MM.1S (cell line): ENCODE measurements around the gene PLEKHA7.

Experiments
- DNase-seq: peaks from one replicate; pipeline ENCODE4 v3.0.0-alpha.2; 2015
- H2AFZ ChIP-seq: fragments of 300-600 bp; sonication (generic); 2 replicates; pipeline ENCODE4 v1.6.0; 2016; ENCODE audit warnings: antibody characterized with exemption, low read length
- H3F3A ChIP-seq: fragments of 300-600 bp; sonication (generic); 2 replicates; pipeline ENCODE4 v1.6.1; 2016; ENCODE audit warnings: mild to moderate bottlenecking, antibody characterized with exemption, low read length, moderate library complexity, mixed read lengths; ENCODE audit not compliant: insufficient read depth
- H3K27ac ChIP-seq: fragments of 300-600 bp; sonication (generic); 2 replicates; pipeline ENCODE4 v1.5.1; 2016; ENCODE audit warnings: mild to moderate bottlenecking, low read length
- H3K27me3 ChIP-seq: fragments of 300-600 bp; sonication (generic); replicated peaks from 2 replicates; pipeline ENCODE4 v1.6.0; 2016; ENCODE audit warnings: low read length; ENCODE audit not compliant: insufficient read depth
- H3K36me3 ChIP-seq: fragments of 300-600 bp; sonication (generic); replicated peaks from 2 replicates; pipeline ENCODE4 v1.6.1; 2016; ENCODE audit warnings: mild to moderate bottlenecking, low read length, mixed read lengths; ENCODE audit not compliant: insufficient read depth
- H3K4me1 ChIP-seq: fragments of 300-600 bp; sonication (generic); 2 replicates; pipeline ENCODE4 v1.6.1; 2016; ENCODE audit warnings: low read length, mixed read lengths
- H3K4me2 ChIP-seq: fragments of 300-600 bp; sonication (generic); 2 replicates; pipeline ENCODE4 v1.6.0; 2016; ENCODE audit warnings: low read depth, low read length
- H3K4me3 ChIP-seq: fragments of 300-600 bp; sonication (generic); 2 replicates; pipeline ENCODE4 v1.5.1; 2016; ENCODE audit warnings: low read length, mixed read lengths
- H3K79me2 ChIP-seq: fragments of 300-600 bp; sonication (generic); 2 replicates; pipeline ENCODE4 v1.6.1; 2016; ENCODE audit warnings: mixed run types, low read length, mixed read lengths
- H3K9ac ChIP-seq: fragments of 300-600 bp; sonication (generic); 2 replicates; pipeline ENCODE4 v1.6.1; 2016; ENCODE audit warnings: low read length, mixed read lengths
- H3K9me2 ChIP-seq: fragments of 300-600 bp; sonication (generic); replicated peaks from 2 replicates; pipeline ENCODE4 v1.6.1; 2016; ENCODE audit warnings: mild to moderate bottlenecking, low read length, mixed read lengths; ENCODE audit not compliant: insufficient read depth
- H3K9me3 ChIP-seq: fragments of 300-600 bp; sonication (generic); replicated peaks from 2 replicates; pipeline ENCODE4 v1.6.1; 2016; ENCODE audit warnings: mild to moderate bottlenecking, low read length, mixed read lengths; ENCODE audit not compliant: insufficient read depth
- H4K20me1 ChIP-seq: fragments of 300-600 bp; sonication (generic); 2 replicates; pipeline ENCODE4 v1.6.1; 2016; ENCODE audit warnings: mild to moderate bottlenecking, low read length, moderate library complexity, mixed read lengths; ENCODE audit not compliant: insufficient read depth
- EZH2 ChIP-seq: fragments of 300-600 bp; sonication (generic); optimal IDR thresholded peaks from 2 replicates; pipeline ENCODE3; 2017; ENCODE audit warnings: low read depth, mild to moderate bottlenecking, antibody characterized with exemption, low read length, mixed read lengths
- EZH2phosphoT487 ChIP-seq: fragments of 300-600 bp; sonication (generic); IDR thresholded peaks from 2 replicates; pipeline ENCODE4 v1.6.1; 2018; ENCODE audit warnings: antibody characterized with exemption, low read length
- TF ChIP-seq, protein P1 (sequence below): fragments of 300-600 bp; sonication (generic); IDR thresholded peaks from 2 replicates; pipeline ENCODE4 v1.5.1; 2016; ENCODE audit warnings: antibody characterized with exemption, low read length, mixed read lengths

PLEKHA7 gene

DNA sequence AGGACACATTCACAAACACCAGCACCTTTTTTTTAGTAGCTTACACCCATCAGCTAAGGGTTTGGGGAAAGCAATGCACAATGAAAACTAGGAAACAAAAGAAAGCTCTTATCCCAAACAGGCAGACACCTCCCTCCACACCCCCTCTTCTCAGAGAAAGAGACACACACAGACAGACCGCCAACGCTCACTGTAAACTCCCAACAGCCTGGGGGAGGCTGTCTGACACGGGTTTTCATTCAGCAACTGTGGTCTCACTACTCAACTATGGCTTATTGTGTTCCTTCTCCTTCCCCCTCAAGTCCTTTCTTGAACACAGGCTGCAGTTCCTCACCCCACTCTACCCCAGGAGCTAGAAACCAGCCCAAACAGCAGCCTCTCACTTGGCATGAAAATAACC lies 152.4 kb downstream of the PLEKHA7 start:
- Histone ChIP-seq H3K9ac (no peak overlapping the region), H2AFZ (no peak overlapping the region), H3K79me2 (peaks cover 68% of the 10 kb centered on the region), H3K36me3 (no peaks in the 10 kb centered on the region; the same call in 1 of the 2 replicates), H3K4me3 (no peak overlapping the region), H3K9me3 (no peaks in the 10 kb centered on the region), H3K27me3 (no peaks in the 10 kb centered on the region), H3F3A (no peaks in the 10 kb centered on the region), H3K9me2 (no peaks in the 10 kb centered on the region), H4K20me1 (no peaks in the 10 kb centered on the region), H3K4me1 (no peaks in the 10 kb centered on the region), H3K27ac (no peak overlapping the region), H3K4me2 (no peak overlapping the region)
- no peak for TF ChIP-seq EZH2
- TF ChIP-seq, protein P1, sequence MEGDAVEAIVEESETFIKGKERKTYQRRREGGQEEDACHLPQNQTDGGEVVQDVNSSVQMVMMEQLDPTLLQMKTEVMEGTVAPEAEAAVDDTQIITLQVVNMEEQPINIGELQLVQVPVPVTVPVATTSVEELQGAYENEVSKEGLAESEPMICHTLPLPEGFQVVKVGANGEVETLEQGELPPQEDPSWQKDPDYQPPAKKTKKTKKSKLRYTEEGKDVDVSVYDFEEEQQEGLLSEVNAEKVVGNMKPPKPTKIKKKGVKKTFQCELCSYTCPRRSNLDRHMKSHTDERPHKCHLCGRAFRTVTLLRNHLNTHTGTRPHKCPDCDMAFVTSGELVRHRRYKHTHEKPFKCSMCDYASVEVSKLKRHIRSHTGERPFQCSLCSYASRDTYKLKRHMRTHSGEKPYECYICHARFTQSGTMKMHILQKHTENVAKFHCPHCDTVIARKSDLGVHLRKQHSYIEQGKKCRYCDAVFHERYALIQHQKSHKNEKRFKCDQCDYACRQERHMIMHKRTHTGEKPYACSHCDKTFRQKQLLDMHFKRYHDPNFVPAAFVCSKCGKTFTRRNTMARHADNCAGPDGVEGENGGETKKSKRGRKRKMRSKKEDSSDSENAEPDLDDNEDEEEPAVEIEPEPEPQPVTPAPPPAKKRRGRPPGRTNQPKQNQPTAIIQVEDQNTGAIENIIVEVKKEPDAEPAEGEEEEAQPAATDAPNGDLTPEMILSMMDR: no peak
- no peak for TF ChIP-seq EZH2phosphoT487
- DNase-seq: no peak

DNA sequence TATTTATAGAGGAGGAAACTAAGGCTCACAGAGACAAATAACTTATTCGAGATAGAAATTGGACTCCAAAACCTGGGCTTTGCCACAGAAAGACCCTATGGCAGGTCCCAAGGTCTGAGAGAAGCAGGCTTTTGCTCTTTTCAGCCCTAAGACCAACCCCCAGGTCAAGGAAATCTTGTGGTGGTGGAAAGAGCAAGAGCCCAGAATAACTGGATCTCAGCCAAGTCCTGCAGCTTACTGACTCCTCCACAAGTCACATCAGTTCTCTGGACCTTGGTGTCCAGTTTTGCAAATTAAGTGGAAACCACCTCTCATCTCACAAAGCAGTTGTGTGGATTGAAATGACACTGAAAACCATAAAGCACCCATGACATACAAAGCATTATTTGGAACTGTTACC lies 153.6 kb downstream of the PLEKHA7 start:
- no peaks in the 10 kb centered on the region for H3K27me3 ChIP-seq

DNA sequence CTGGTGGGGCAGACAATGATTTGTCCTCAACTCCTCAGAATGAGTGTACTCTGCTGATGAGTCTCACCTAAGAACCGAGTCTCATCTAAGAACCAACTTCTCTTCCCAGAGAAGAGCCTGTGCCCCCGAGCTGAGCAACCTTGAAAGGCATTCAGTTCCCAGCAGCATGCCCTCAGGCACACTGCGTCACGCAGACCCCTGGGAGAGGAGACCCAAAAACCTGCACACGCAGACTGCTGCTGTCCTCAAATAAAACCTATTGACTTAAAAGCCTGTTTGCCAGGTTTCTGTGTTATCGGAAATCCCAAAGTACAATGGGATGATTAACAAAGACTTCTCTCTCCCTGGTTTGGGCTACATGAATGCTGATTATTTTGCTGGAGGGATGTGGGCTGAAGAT lies 154.6 kb downstream of the PLEKHA7 start:
- peaks cover 2% of the 10 kb centered on the region; the same call in 1 of the 2 replicates for H3K36me3 ChIP-seq
- no peaks in the 10 kb centered on the region for H3K4me1 ChIP-seq
- H3K79me2 ChIP-seq: peaks cover 74% of the 10 kb centered on the region
- TF ChIP-seq EZH2: no peak
- TF ChIP-seq, protein P1: no peak
- no peak for TF ChIP-seq EZH2phosphoT487
- H3K4me2 ChIP-seq: no peak overlapping the region
- DNase-seq: no peak
- no peaks in the 10 kb centered on the region for H3K27me3 ChIP-seq
- no peaks in the 10 kb centered on the region for H3K9me3 ChIP-seq
- H3F3A ChIP-seq: no peaks in the 10 kb centered on the region
- no peaks in the 10 kb centered on the region for H3K9me2 ChIP-seq
- no peak overlapping the region for H2AFZ ChIP-seq
- no peaks in the 10 kb centered on the region for H4K20me1 ChIP-seq
- H3K27ac ChIP-seq: no peak overlapping the region
- no peak overlapping the region for H3K9ac ChIP-seq
- H3K4me3 ChIP-seq: no peak overlapping the region

More for the DNA sequence above, 153.6 kb downstream of the PLEKHA7 start:
- Histone ChIP-seq H3K4me1 (no peaks in the 10 kb centered on the region), H2AFZ (no peak overlapping the region), H3K9ac (no peak overlapping the region), H3K79me2 (peaks cover 74% of the 10 kb centered on the region), H3K9me3 (no peaks in the 10 kb centered on the region), H3K36me3 (no peaks in the 10 kb centered on the region; the same call in 1 of the 2 replicates), H4K20me1 (no peaks in the 10 kb centered on the region), H3K4me2 (no peak overlapping the region), H3F3A (no peaks in the 10 kb centered on the region), H3K4me3 (no peak overlapping the region), H3K27ac (no peak overlapping the region), H3K9me2 (no peaks in the 10 kb centered on the region)
- TF ChIP-seq EZH2 (no peak), EZH2phosphoT487 (no peak)
- TF ChIP-seq, protein P1: no peak
- DNase-seq: no peak
